Heart right ventricle (tissue), 16 donors: ENCODE results near the gene NACC2. TPM values are rescaled to one million over a fixed set of nuclear protein-coding genes. Genes with fewer than 3 reads are reported as not detected.

ENCODE experiments used
- ATAC-seq, 8 donors: fragments of 200-7000 bp; cut with Tn5 transposase; one replicate each; pipeline ENCODE4 v1.9.1; 2020; ENCODE audit warnings: mild to moderate bottlenecking in 8 of 8, moderate library complexity in 8 of 8, moderate number of reproducible peaks in 1 of 8
- DNase-seq, 2 donors: peaks; one replicate each; pipeline ENCODE4 v3.0.0-alpha.2; 2020
- H3K27ac ChIP-seq, 10 donors: fragments of 200-600 bp; sonication (generic) in 2 of 10; one replicate each; pipeline versions ENCODE4 v1.5.0 to v1.8.0; 2020 to 2022; ENCODE audit warnings: mild to moderate bottlenecking in 3 of 10
- H3K27me3 ChIP-seq, 7 donors: fragments of 200-600 bp; one replicate each; pipeline ENCODE4 v1.8.0; 2021 to 2022; ENCODE audit warnings: mild to moderate bottlenecking in 2 of 7
- H3K36me3 ChIP-seq, 9 donors: fragments of 200-600 bp; sonication (generic) in 1 of 9; one replicate each; pipeline versions ENCODE4 v1.5.0 to v1.8.0; 2020 to 2022; ENCODE audit warnings: mild to moderate bottlenecking in 2 of 9
- H3K4me1 ChIP-seq, 9 donors: fragments of 200-600 bp; sonication (generic) in 1 of 9; one replicate each; pipeline versions ENCODE4 v1.5.0 to v1.8.0; 2020 to 2022; ENCODE audit warnings: mild to moderate bottlenecking in 4 of 9
- H3K4me3 ChIP-seq, 10 donors: fragments of 200-600 bp; sonication (generic) in 2 of 10; one replicate each; pipeline versions ENCODE4 v1.5.0 to v1.8.0; 2020 to 2022; ENCODE audit warnings: mild to moderate bottlenecking in 7 of 10, moderate library complexity in 2 of 10
- H3K9me3 ChIP-seq, 11 donors: fragments of 200-600 bp in 10 of 11; sonication (generic) in 2 of 11; one replicate each; pipeline versions ENCODE4 v1.5.0 to v1.8.0; 2013 to 2022; ENCODE audit warnings: mild to moderate bottlenecking in 2 of 11, control low read depth in 1 of 11, moderate library complexity in 1 of 11
- WGBS, 2 donors: extraction: QIAGEN DNeasy Blood & Tissue Kit; methylation state at CpG; one replicate each; pipeline ENCODE4 v1.1.7; 2013; ENCODE audit warnings: inconsistent platforms in 1 of 2; 5-methylcytosine and 5-hydroxymethylcytosine counted together
- intact Hi-C, 10 donors: fragments of 100-400 bp; cut with DNase I; formaldehyde crosslinking; loops; one replicate each; pipeline versions ENCODE4 v1.11.1 to v1.14.2; 2022
- polyA plus RNA-seq, 2 donors: library from polyadenylated mRNA; stranded (reverse); fragments of 200-250 nt; gene quantifications; one replicate each; pipeline ENCODE4 v1.2.3, GENCODE V29; 2013
- total RNA-seq, 10 donors: library from RNA; stranded (reverse); fragmentation: NEBNext Ultra II Directional in 3 of 10; extraction: Animal tissue kit (Norgen Biotek cat#: 25700) in 3 of 10; gene quantifications; one replicate each; pipeline versions ENCODE4 v1.2.1 to v1.2.4, GENCODE V29; 2021 to 2023
- TF ChIP-seq, protein P1 (sequence below), 9 donors: fragments of 200-600 bp; sonication (generic) in 2 of 9; IDR thresholded peaks; one replicate each; pipeline versions ENCODE4 v1.5.0 to v1.8.0; 2021 to 2022; ENCODE audit warnings: antibody characterized with exemption in 9 of 9, mild to moderate bottlenecking in 5 of 9, moderate library complexity in 1 of 9
- donor health status: Arrhythmogenic right ventricular cardiomyopathy.
- donor health status: ischemic (EF 13 %, LVEDD 7.1; RV severe dilation, severe dysfunction).
- donor health status: healthy with polysubstance abuse.
- donor health status: DM: no; HTN: yes; CAD: no.
- donor health status: DM: no; HTN: no; CAD: no.
- donor health status: ischemic (EF 25% LVEDD 6.9; RV normal size, moderate dysfunction).
- donor health status: ischemic (EF 25% LVEDD 5.7; RV mildly dilated, moderate dysfunction).
- donor health status: healthy.
- donor health status: DM: yes; HTN: yes; CAD: no.
- donor health status: Ischemic cardiomyopathy.
- donor health status: ischemic (EF 35%, LVEDD 5.7; RV mildly dilated, moderate dysfunction).
- donor health status: nonischemic (EF 11% LVEDD 7.7; RV severe dilation, severe dysfunction).
- donor health status: DM: yes; HTN: yes; CAD: no.
- donor health status: PGD.
- donor health status: ischemic (EF 29% LVEDD 5.4; RV normal size, mild dysfunction).
- donor health status: nonischemic (EF 23%, LVEDD 6.1; RV moderate dilation, normal function).

Gene NACC2
- total and polyA plus RNA-seq, 12 donors, result 15.6 to 55.1 (median 39.7) TPM

DNA sequence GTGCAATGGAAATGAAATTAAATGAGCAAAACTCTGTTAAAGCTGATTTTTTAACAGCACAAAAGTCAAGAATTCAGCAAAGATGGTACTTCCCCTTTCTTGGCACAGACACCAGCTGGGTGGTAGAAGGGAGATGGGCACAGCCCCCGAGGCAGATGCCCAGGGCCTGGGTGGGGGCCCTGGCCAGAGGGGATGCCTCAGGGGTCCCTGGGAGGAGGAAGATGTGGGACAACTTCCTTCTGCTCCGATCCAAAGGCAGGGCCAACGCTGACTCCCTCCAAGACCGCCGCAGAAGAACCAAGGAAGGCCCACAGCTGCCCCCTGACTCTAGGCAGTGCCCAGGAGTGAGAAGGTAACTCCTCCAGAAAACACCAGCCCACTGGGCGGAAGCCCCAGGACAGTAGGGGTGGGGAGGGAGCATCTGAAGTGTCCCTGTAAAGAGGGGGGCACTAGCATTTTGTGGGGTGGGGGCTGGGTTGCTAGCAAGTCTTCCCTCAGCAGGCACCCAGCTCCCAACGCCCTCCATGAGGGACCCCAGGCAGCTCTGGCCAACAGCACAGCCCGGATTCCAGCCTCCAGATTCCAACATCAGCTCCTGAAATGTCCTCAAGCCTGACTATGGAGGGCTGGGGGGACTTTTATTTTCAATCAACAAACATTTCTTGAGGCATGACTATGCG is 4.9 kb downstream of the NACC2 start:
- TF ChIP-seq, protein P1, sequence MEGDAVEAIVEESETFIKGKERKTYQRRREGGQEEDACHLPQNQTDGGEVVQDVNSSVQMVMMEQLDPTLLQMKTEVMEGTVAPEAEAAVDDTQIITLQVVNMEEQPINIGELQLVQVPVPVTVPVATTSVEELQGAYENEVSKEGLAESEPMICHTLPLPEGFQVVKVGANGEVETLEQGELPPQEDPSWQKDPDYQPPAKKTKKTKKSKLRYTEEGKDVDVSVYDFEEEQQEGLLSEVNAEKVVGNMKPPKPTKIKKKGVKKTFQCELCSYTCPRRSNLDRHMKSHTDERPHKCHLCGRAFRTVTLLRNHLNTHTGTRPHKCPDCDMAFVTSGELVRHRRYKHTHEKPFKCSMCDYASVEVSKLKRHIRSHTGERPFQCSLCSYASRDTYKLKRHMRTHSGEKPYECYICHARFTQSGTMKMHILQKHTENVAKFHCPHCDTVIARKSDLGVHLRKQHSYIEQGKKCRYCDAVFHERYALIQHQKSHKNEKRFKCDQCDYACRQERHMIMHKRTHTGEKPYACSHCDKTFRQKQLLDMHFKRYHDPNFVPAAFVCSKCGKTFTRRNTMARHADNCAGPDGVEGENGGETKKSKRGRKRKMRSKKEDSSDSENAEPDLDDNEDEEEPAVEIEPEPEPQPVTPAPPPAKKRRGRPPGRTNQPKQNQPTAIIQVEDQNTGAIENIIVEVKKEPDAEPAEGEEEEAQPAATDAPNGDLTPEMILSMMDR (IDR thresholded peaks at IDR 0.05), result no peak
- Histone ChIP-seq H3K27ac (peak overlapping the region in 9 of 10 donors; percentile 75 to 99 (median 97)), H3K27me3 (no peaks in the 10 kb centered on the region), H3K4me1 (peaks cover 38 to 93% (median 90%) of the 10 kb centered on the region in 9 donors), H3K4me3 (no peak overlapping the region), H3K9me3 (no peaks in the 10 kb centered on the region), H3K36me3 (peaks cover 0 to 12% (median 0%) of the 10 kb centered on the region in 9 donors)
- WGBS, 2 donors, result 66 to 72% methylated on average over 9 of the region's 9 CpGs
- DNase-seq (peak in 1 of 2 donors; percentile 12), ATAC-seq (no peak)
- intact Hi-C loops, result loop anchor here in 1 of 10 donors (5.0 kb wide), 1 partner anchor 38 kb away; no protein-coding TSS in a partner anchor

DNA sequence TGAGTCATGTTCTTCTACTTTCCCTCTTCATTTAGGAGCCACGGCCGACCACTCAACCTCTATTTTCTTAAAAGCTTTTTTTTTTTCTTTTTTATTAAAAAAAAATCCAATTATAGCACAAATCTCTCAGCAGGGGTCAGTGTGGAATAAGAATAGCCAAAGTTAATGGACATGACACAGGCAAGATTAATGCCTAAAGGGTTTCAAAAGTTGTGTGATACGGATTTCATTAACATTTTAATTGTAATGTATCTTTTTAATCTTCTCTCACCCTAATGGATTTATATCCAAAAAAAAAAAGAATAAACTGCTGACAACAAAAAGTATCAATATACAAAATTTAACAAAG is 5.4 kb downstream of the NACC2 start:
- Histone ChIP-seq H3K36me3 (peaks cover 0 to 12% (median 0%) of the 10 kb centered on the region in 9 donors), H3K27me3 (no peaks in the 10 kb centered on the region), H3K4me1 (peaks cover 38 to 98% (median 91%) of the 10 kb centered on the region in 9 donors), H3K9me3 (no peaks in the 10 kb centered on the region), H3K4me3 (no peak overlapping the region), H3K27ac (peak overlapping the region in 9 of 10 donors; percentile 33 to 99 (median 95))
- DNase-seq (no peak), ATAC-seq (no peak)
- intact Hi-C loops, result loop anchor here in 6 of 10 donors (5.0 kb wide), 2 partner anchors 33 to 37 kb away; no protein-coding TSS in a partner anchor
- TF ChIP-seq, protein P1 (IDR thresholded peaks at IDR 0.05), result peak in 7 of 9 donors; percentile 27 to 64 (median 51)
- 23 to 34% methylated on average over 3 of the region's 3 CpGs for WGBS, 2 donors

DNA sequence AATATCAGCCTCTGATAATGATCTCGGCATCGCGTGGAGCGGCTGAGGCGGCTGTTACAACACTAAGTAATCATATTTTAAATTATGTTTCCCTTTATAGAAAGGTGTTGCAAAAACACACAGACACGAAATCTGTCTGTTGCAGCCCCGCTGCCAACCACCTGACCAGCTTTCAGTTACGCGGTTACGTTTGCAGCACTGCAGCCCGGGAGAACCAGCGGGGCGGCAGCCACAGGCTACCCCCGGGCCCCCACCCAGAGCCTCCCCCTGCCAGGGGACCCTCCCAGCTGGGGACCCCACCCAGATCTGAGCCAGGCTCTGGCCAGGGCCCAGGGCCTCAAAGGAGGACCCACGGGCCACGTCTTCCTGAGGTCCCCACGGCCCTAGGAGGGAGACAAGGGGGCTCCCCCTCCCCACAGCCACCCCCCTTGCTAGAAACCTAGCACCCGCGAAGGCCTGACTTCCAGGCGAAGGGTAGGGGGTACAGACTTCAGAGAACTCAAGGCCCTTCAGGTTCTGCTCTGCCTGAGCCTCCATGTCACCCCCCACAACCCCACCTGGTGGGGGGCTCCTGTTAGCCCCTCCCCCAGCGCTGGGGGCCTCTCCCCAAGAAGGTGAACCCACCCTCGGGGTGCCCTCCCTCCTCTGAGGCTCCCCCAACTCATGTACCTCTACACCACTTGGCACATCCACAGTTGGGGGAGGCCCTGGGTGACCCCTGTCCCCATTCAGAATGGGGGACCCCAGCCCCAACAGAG is 6.0 kb downstream of the NACC2 start:
- intact Hi-C loops, result loop anchor here in 5 of 10 donors (5.0 kb wide), 2 partner anchors 33 to 37 kb away; no protein-coding TSS in a partner anchor
- no peak for ATAC-seq
- 56 to 61% methylated on average over 22 of the region's 22 CpGs for WGBS, 2 donors

More for the DNA sequence above, 6.0 kb downstream of the NACC2 start:
- Histone ChIP-seq H3K36me3 (peaks cover 0 to 12% (median 0%) of the 10 kb centered on the region in 9 donors), H3K27me3 (no peaks in the 10 kb centered on the region), H3K4me3 (peak overlapping the region in 1 of 10 donors; percentile 7), H3K4me1 (peaks cover 41 to 100% (median 94%) of the 10 kb centered on the region in 9 donors), H3K9me3 (no peaks in the 10 kb centered on the region), H3K27ac (peak overlapping the region in 9 of 10 donors; percentile 12 to 99 (median 75))
- DNase-seq, result peak in 1 of 2 donors; percentile 26
- TF ChIP-seq, protein P1 (IDR thresholded peaks at IDR 0.05), result no peak
